OCI-LY1 (cell line): ENCODE measurements around the gene PLK2.

Experiments used
- H2AFZ ChIP-seq: fragments of 200-600 bp; sonication (generic), shearing (Covaris generic); 2 replicates; pipeline ENCODE4 v1.6.0; 2014; ENCODE audit warnings: antibody characterized with exemption, mild to moderate bottlenecking, low read length
- H3F3A ChIP-seq: fragments of 200-600 bp; sonication (generic), shearing (Covaris generic); 2 replicates; pipeline ENCODE4 v1.6.0; 2014; ENCODE audit warnings: mild to moderate bottlenecking, antibody characterized with exemption, low read length, moderate library complexity; ENCODE audit not compliant: insufficient read depth
- H3K27ac ChIP-seq: fragments of 200-600 bp; sonication (generic); 2 replicates; pipeline ENCODE4 v1.5.1; 2014; ENCODE audit warnings: low read length, mixed run types, mild to moderate bottlenecking, low read depth; ENCODE audit not compliant: poor library complexity, severe bottlenecking
- H3K27me3 ChIP-seq: fragments of 200-600 bp; sonication (generic); 2 replicates; pipeline ENCODE4 v1.6.0; 2014; ENCODE audit warnings: antibody characterized with exemption, mild to moderate bottlenecking, low read length, moderate library complexity; ENCODE audit not compliant: insufficient read depth
- H3K36me3 ChIP-seq: fragments of 200-600 bp; sonication (generic); 2 replicates; pipeline ENCODE4 v1.6.1; 2014; ENCODE audit warnings: mild to moderate bottlenecking, antibody characterized with exemption, low read length, moderate library complexity, mixed read lengths; ENCODE audit not compliant: insufficient read depth
- H3K4me1 ChIP-seq: fragments of 200-600 bp; sonication (generic); 2 replicates; pipeline ENCODE4 v1.5.1; 2014; ENCODE audit warnings: mild to moderate bottlenecking, low read length, moderate library complexity; ENCODE audit not compliant: insufficient read depth, severe bottlenecking
- H3K4me2 ChIP-seq: fragments of 200-600 bp; sonication (generic), shearing (Covaris generic); 2 replicates; pipeline ENCODE4 v1.6.1; 2014; ENCODE audit warnings: low read length
- H3K4me3 ChIP-seq: fragments of 200-600 bp; sonication (generic); 2 replicates; pipeline ENCODE4 v1.5.1; 2014; ENCODE audit warnings: low read length, low read depth, mild to moderate bottlenecking, mixed read lengths; ENCODE audit not compliant: poor library complexity, severe bottlenecking
- H3K79me2 ChIP-seq: fragments of 200-600 bp; shearing (Covaris generic); 2 replicates; pipeline ENCODE4 v1.6.1; 2016; ENCODE audit warnings: mixed run types, low read length, mixed read lengths; ENCODE audit not compliant: insufficient read depth
- H3K9ac ChIP-seq: fragments of 200-600 bp; sonication (generic), shearing (Covaris generic); 2 replicates; pipeline ENCODE4 v1.6.1; 2014; ENCODE audit warnings: mild to moderate bottlenecking, low read length, mixed read lengths
- H3K9me2 ChIP-seq: fragments of 200-600 bp; sonication (generic), shearing (Covaris generic); 2 replicates; pipeline ENCODE4 v1.6.1; 2014; ENCODE audit warnings: low read depth, mild to moderate bottlenecking, low read length, mixed read lengths
- H3K9me3 ChIP-seq: fragments of 200-600 bp; shearing (Covaris generic); 2 replicates; pipeline ENCODE4 v1.6.1; 2014; ENCODE audit warnings: low read length, mixed read lengths
- H4K20me1 ChIP-seq: fragments of 200-600 bp; sonication (generic), shearing (Covaris generic); 2 replicates; pipeline ENCODE4 v1.6.0; 2016; ENCODE audit warnings: mild to moderate bottlenecking, low read length; ENCODE audit not compliant: insufficient read depth
- CTCF ChIP-seq: fragments of 200-600 bp; sonication (generic), shearing (Covaris generic); IDR thresholded peaks from 2 replicates; pipeline ENCODE4 v1.5.1; 2017; ENCODE audit warnings: mild to moderate bottlenecking, antibody characterized with exemption, low read length, moderate library complexity, mixed read lengths
- EZH2 ChIP-seq: fragments of 200-600 bp; sonication (generic), shearing (Covaris generic); IDR thresholded peaks from 2 replicates; pipeline ENCODE4 v1.8.0; 2017; ENCODE audit warnings: borderline replicate concordance, mixed run types, mild to moderate bottlenecking, antibody characterized with exemption, low read length, moderate library complexity, mixed read lengths

The PLK2 gene

GRCh38 chr5:58455480-58455879 is 4.4 kb downstream of the PLK2 start:
- no peaks in the 10 kb centered on the region for H3K9me2 ChIP-seq
- H3K4me1 ChIP-seq, result peaks cover 15% of the 10 kb centered on the region
- no peak overlapping the region for H3K4me3 ChIP-seq
- no peak overlapping the region for H3K27ac ChIP-seq
- TF ChIP-seq EZH2 (no peak), CTCF (no peak)
- no peak overlapping the region for H3K4me2 ChIP-seq
- no peak overlapping the region for H3K9ac ChIP-seq
- no peak overlapping the region for H2AFZ ChIP-seq
- H3K27me3 ChIP-seq, result no peaks in the 10 kb centered on the region
- no peaks in the 10 kb centered on the region for H3K9me3 ChIP-seq
- H3F3A ChIP-seq, result no peaks in the 10 kb centered on the region
- no peaks in the 10 kb centered on the region for H3K79me2 ChIP-seq
- H3K36me3 ChIP-seq, result no peaks in the 10 kb centered on the region
- H4K20me1 ChIP-seq, result no peaks in the 10 kb centered on the region

DNA sequence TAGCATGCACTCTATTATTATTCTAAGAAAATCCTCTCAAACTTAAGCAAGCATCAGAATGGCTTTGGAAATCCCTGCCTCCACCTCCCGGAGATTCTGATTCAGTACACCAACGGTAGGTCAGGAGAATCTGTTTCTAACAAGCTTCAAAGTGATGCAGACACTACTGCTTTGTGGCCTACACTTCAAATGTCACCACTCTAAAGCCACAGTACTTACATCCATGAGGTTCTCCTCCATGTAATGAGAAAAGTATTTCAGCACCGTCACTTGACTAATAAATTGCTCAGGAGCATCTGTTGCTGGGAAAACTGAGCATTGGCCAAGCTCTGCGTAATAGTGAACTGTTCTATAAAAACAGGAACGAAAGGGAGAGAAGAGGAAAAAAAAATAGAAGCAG is 4.8 kb downstream of the PLK2 start:
- Histone ChIP-seq H2AFZ (no peak overlapping the region), H3K4me2 (no peak overlapping the region), H3F3A (no peaks in the 10 kb centered on the region), H3K9me2 (no peaks in the 10 kb centered on the region), H3K4me3 (no peak overlapping the region), H3K36me3 (no peaks in the 10 kb centered on the region), H3K9me3 (no peaks in the 10 kb centered on the region), H3K9ac (no peak overlapping the region), H4K20me1 (no peaks in the 10 kb centered on the region), H3K79me2 (no peaks in the 10 kb centered on the region), H3K27me3 (no peaks in the 10 kb centered on the region), H3K27ac (no peak overlapping the region), H3K4me1 (peaks cover 11% of the 10 kb centered on the region)
- no peak for TF ChIP-seq EZH2

GRCh38 chr5:58454025-58454424 is 5.9 kb downstream of the PLK2 start:
- H3K36me3 ChIP-seq, result no peaks in the 10 kb centered on the region
- no peak overlapping the region for H3K27ac ChIP-seq
- H2AFZ ChIP-seq, result no peak overlapping the region
- H4K20me1 ChIP-seq, result no peaks in the 10 kb centered on the region
- H3K9ac ChIP-seq, result no peak overlapping the region
- no peaks in the 10 kb centered on the region for H3K79me2 ChIP-seq
- H3K4me3 ChIP-seq, result no peak overlapping the region
- no peaks in the 10 kb centered on the region for H3K9me2 ChIP-seq
- no peaks in the 10 kb centered on the region for H3F3A ChIP-seq
- H3K4me1 ChIP-seq, result peaks cover 1% of the 10 kb centered on the region
- H3K4me2 ChIP-seq, result no peak overlapping the region
- no peaks in the 10 kb centered on the region for H3K27me3 ChIP-seq
- TF ChIP-seq EZH2 (no peak), CTCF (no peak)
- H3K9me3 ChIP-seq, result no peaks in the 10 kb centered on the region

DNA sequence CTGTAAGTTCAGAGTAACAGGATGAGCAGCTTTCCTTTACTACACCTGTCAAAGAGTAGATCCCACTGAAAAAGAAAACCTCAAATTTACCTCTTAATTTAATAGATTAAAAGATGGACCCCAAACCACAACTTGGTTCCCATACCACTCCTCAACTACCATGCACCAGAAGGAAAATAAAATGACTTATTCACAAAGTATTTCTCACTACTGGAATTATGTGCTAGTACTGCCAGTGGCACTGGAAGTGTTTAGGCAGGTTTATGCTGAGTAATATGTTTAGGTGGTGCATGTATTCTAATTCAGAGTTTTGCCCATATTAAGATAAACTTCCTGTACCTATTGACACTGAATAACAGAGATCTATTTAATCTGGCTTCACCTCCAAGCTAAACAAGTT is 6.6 kb downstream of the PLK2 start:
- H3K4me3 ChIP-seq, result no peak overlapping the region
- H3K9ac ChIP-seq, result no peak overlapping the region
- H4K20me1 ChIP-seq, result no peaks in the 10 kb centered on the region
- H3K9me2 ChIP-seq, result no peaks in the 10 kb centered on the region
- H3K79me2 ChIP-seq, result no peaks in the 10 kb centered on the region
- H3F3A ChIP-seq, result no peaks in the 10 kb centered on the region
- no peaks in the 10 kb centered on the region for H3K27me3 ChIP-seq
- no peaks in the 10 kb centered on the region for H3K9me3 ChIP-seq
- TF ChIP-seq EZH2 (no peak), CTCF (no peak)
- H2AFZ ChIP-seq, result no peak overlapping the region
- H3K4me2 ChIP-seq, result no peak overlapping the region
- H3K27ac ChIP-seq, result no peak overlapping the region
- no peaks in the 10 kb centered on the region for H3K36me3 ChIP-seq
- H3K4me1 ChIP-seq, result no peaks in the 10 kb centered on the region
